Fibroblast of the aortic adventitia (primary cell): ENCODE data around the gene EXT2. TPM values are rescaled to one million over a fixed set of nuclear protein-coding genes. Genes with fewer than 3 reads are reported as not detected.

Experiments
- DNase-seq: peaks from one replicate; pipeline ENCODE4 v3.0.0-alpha.2; 2010; ENCODE audit warnings: low read depth
- H3K4me3 ChIP-seq: 2 replicates; pipeline ENCODE4 v1.5.1; 2011; ENCODE audit warnings: low read depth, mild to moderate bottlenecking, control low read depth, low read length, moderate library complexity
- total RNA-seq: library from RNA; depleted of rRNA; stranded (reverse); fragments of >200 nt; gene quantifications from 2 replicates; pipeline ENCODE4 v1.2.3, GENCODE V29; 2012; ENCODE audit warnings: low replicate concordance
- TF ChIP-seq, protein P1 (sequence below): IDR thresholded peaks from 2 replicates; pipeline ENCODE4 v1.5.1; 2011; ENCODE audit warnings: mild to moderate bottlenecking, low read length, control low read depth, inconsistent platforms; ENCODE audit not compliant: insufficient read depth

Gene EXT2
- total RNA-seq, 1 donor, result 100 TPM

DNA sequence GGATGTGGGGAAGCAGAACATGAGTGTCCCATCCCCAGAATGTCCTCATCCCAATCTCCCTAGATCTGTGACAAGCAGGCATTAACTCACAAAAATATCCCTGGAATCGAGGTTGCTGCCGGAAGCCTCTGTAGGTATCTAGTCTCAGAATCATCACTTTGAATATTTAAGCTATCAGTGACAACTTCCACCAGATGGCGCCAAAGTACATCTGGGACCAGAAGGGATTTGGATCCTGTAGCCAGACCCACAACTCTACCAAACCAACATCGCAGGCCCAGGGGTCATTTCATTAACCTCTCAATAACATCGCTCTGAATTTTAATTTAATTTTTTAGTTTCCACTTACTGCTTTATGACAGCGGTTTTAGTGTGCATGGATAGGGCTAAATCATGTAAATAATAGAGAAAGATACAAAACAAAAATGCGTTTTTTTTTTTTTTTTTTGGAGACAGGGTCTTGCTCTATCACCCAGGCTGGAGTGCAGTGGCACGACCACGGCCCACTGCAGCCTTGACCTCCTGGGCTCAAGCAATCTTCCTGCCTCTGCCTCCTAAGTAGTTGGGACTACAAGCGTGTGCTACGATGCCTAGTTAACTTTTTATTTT is 1.1 kb upstream of the EXT2 start:
- no peak overlapping the region for H3K4me3 ChIP-seq
- peak; percentile 89 for DNase-seq
- TF ChIP-seq, protein P1, sequence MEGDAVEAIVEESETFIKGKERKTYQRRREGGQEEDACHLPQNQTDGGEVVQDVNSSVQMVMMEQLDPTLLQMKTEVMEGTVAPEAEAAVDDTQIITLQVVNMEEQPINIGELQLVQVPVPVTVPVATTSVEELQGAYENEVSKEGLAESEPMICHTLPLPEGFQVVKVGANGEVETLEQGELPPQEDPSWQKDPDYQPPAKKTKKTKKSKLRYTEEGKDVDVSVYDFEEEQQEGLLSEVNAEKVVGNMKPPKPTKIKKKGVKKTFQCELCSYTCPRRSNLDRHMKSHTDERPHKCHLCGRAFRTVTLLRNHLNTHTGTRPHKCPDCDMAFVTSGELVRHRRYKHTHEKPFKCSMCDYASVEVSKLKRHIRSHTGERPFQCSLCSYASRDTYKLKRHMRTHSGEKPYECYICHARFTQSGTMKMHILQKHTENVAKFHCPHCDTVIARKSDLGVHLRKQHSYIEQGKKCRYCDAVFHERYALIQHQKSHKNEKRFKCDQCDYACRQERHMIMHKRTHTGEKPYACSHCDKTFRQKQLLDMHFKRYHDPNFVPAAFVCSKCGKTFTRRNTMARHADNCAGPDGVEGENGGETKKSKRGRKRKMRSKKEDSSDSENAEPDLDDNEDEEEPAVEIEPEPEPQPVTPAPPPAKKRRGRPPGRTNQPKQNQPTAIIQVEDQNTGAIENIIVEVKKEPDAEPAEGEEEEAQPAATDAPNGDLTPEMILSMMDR, result peak; percentile 72

DNA sequence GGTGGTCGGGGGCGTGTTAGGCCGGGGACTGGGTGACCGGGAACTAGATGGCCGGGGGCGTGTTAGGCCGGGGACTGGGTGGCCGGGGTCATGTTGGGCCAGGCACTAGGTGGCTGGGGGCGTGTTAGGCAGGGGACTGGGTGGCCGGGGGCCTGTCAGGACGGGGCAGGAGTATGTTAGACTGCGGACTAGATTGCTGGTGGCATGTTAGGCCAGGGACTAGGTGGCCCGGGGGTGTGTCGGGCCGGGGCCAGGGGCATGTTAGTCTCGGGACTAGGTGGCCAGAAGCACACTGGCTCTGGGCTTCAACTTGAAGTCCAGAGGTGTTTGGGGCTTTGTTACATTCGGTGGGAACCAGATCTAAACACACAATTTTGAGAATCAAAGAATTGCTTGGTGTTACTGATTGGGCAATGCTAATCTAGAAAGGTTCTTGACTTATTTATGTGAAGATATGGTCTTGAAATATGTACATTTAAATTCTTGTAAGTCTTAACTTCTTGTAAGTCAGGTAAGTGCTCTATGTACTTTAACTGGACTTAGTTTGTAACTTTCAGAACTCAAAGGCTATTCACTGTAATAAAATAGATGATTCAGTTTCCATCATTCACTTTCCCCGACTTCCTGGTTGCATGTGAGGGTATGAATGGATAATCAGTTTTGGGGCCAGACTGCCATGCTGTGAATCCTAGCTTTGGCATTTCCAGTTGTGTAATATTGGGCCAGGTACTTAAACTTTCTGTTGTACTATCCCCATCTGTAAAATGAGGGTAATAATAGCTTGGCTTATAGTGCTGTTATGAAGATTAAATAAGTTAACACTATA is 1.1 kb downstream of the EXT2 start:
- TF ChIP-seq, protein P1, result no peak
- DNase-seq, result peak; percentile 46
- peak overlapping the region; percentile 82 for H3K4me3 ChIP-seq

DNA sequence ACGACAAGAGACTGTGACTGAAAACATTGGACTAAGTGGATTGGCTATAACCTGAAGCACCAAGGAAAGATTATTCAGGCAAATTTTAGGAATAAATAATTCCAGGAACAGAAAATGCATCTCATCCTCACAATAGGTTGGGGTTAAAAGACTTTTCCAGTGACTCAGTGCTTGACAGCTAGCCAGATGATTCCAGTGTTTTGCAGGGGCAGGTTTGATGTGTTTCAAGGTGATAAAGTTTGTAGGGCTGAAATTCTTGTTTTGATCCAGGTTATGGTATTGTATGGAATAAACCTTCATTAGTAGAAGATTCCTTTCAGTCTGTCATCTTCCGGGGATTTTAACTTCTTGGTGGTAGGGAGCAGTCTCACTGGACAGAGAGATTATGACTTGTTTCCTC is 2.3 kb downstream of the EXT2 start:
- DNase-seq, result peak; percentile 25
- TF ChIP-seq, protein P1, result no peak
- H3K4me3 ChIP-seq, result no peak overlapping the region

DNA sequence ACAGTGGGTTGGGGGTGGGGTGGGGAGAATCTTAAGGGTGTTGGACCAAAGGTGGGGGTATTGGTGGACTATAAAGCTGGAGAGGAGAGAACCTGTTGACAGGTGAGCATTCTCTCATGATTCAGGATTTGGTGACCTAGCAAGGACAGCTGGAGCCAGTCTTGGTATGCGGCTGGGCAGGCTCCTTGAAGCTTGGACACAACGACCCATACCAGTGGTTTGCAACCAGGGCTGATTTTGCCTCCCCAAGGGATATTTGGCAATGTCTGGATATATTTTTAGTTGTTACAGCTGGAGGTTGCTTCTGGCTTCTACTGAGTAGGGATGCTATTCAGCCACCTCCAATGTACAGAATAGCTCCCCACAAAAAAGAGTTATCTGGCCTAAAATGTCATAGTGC is 5.6 kb downstream of the EXT2 start:
- DNase-seq, result no peak
- TF ChIP-seq, protein P1, result no peak

DNA sequence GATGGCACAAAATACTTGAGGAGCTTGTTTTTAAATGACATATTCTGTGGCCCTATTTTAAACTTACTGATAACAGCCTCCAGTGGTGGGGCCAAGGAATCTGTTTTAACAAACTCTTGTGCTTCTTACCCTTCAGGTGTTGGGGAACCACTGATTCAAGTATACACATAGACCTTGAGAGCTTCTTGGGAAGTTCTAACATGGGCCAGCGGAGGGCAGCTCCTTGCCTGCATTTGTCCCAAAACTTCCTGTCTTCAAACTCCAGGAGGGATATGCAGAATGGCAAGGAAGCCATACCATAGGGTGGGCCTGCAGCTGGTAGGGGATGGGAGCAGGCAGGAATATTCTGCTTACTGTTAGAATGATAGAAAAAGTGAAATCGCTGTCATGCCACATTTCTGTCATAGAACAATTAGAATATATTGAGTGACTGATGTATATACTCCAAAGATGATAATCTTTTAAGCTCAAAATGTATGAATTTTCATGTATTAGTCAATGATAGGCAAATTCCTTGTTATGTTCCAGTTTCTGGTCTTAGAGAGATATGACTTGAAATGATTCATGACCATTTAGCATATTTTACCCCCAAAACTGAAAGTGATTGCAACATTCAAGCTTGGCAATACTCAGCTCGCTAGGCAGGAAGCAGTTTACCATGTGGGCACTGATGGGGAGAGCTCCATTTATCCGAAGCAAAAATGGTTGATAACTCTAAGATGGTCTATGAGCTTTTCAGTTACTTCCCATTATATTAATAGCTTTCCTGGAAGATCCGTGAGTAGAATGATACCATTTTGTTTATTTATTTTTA is 9.2 kb downstream of the EXT2 start:
- TF ChIP-seq, protein P1, result no peak
- DNase-seq, result peak; percentile 45
- H3K4me3 ChIP-seq, result no peak overlapping the region

More for the DNA sequence above, 5.6 kb downstream of the EXT2 start:
- H3K4me3 ChIP-seq, result no peak overlapping the region

DNA sequence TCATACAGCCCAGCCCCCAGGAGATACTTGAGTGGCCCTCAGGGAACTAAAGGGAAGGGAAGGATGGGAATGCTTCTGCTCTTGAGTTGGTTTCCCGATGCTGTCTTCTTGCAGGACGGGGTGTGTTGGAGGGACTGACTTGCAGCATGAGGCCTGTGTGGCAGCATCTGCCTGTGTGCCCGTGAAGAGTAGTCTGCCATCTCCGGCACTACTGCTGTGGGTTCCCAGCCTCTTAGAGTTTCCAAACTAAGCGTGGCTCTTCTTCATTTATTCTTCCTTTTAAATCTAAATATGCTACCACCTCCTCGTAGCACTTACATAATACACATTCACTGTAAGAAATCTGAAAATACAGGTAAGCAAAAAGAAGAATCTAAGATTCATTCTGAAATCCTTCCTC is 12.8 kb downstream of the EXT2 start:
- TF ChIP-seq, protein P1, result no peak
- no peak for DNase-seq
- no peak overlapping the region for H3K4me3 ChIP-seq
